Keratinocyte (primary cell): ENCODE results near the gene WBP1L. TPM values are rescaled to one million over a fixed set of nuclear protein-coding genes. Genes with fewer than 3 reads are reported as not detected.

ENCODE experiments used
- DNase-seq: peaks from one replicate; pipeline ENCODE4 v3.0.0-alpha.2; 2011; ENCODE audit warnings: low read depth, missing footprints, low spot score
- FAIRE-seq: peaks from 2 replicates; lab custom pipeline; 2011; peaks lifted over from hg19 to GRCh38; lab: Jason Lieb, UNC
- H2AFZ ChIP-seq: 2 replicates; pipeline ENCODE4 v1.6.0; 2012; ENCODE audit warnings: low read length, control low read depth, inconsistent platforms; ENCODE audit not compliant: control insufficient read depth
- H3K27ac ChIP-seq: 2 replicates; pipeline ENCODE4 v1.5.1; 2011; ENCODE audit warnings: low read length; ENCODE audit not compliant: control insufficient read depth, insufficient read depth
- H3K27me3 ChIP-seq: 3 replicates; pipeline ENCODE4 v1.6.0; 2011; ENCODE audit warnings: low read length; ENCODE audit not compliant: control insufficient read depth, insufficient read depth; ENCODE audit errors: extremely low read depth
- H3K36me3 ChIP-seq, 2 experiments: 2 replicates in 1 of 2; 3 replicates in 1 of 2; pipeline ENCODE4 v1.5.1; 2011; ENCODE audit warnings: low read length in 2 of 2, mild to moderate bottlenecking in 1 of 2; ENCODE audit not compliant: control insufficient read depth in 2 of 2, insufficient read depth in 2 of 2; ENCODE audit errors: extremely low read depth in 1 of 2
- H3K4me1 ChIP-seq: 3 replicates; pipeline ENCODE4 v1.5.1; 2011; ENCODE audit warnings: low read length; ENCODE audit not compliant: control insufficient read depth, insufficient read depth; ENCODE audit errors: extremely low read depth
- H3K4me2 ChIP-seq: 3 replicates; pipeline ENCODE4 v1.6.0; 2011; ENCODE audit warnings: low read depth, low read length; ENCODE audit not compliant: control insufficient read depth, insufficient read depth; ENCODE audit errors: extremely low read depth
- H3K4me3 ChIP-seq, 3 experiments: fragments of 200-600 bp in 1 of 3; sonication (generic) in 1 of 3; 2 replicates in 2 of 3; 3 replicates in 1 of 3; pipeline ENCODE4 v1.5.1; 2011 to 2016; ENCODE audit warnings: low read length in 3 of 3, mild to moderate bottlenecking in 3 of 3, control low read depth in 2 of 3, inconsistent platforms in 1 of 3, low read depth in 1 of 3, mixed read lengths in 1 of 3, mixed run types in 1 of 3, moderate library complexity in 1 of 3; ENCODE audit not compliant: control insufficient read depth in 2 of 3, insufficient read depth in 2 of 3; ENCODE audit errors: extremely low read depth in 1 of 3
- H3K79me2 ChIP-seq: 2 replicates; pipeline ENCODE4 v1.6.0; 2012; ENCODE audit warnings: low read length; ENCODE audit not compliant: control insufficient read depth, insufficient read depth
- H3K9ac ChIP-seq: 3 replicates; pipeline ENCODE4 v1.6.0; 2011; ENCODE audit warnings: low read length; ENCODE audit not compliant: control insufficient read depth, insufficient read depth; ENCODE audit errors: extremely low read depth
- H3K9me1 ChIP-seq: 3 replicates; pipeline ENCODE4 v1.6.0; 2011; ENCODE audit warnings: low read length; ENCODE audit not compliant: control insufficient read depth, insufficient read depth; ENCODE audit errors: extremely low read depth
- H3K9me3 ChIP-seq: 2 replicates; pipeline ENCODE4 v1.5.1; 2012; ENCODE audit warnings: low read depth, low read length; ENCODE audit not compliant: control insufficient read depth
- H4K20me1 ChIP-seq: 3 replicates; pipeline ENCODE4 v1.6.0; 2011; ENCODE audit warnings: low read length; ENCODE audit not compliant: control insufficient read depth, insufficient read depth; ENCODE audit errors: extremely low read depth
- CTCF ChIP-seq, 3 experiments: IDR thresholded peaks in 1 of 3; conservative IDR thresholded peaks in 1 of 3; optimal IDR thresholded peaks in 1 of 3; 2 replicates in 2 of 3; 3 replicates in 1 of 3; pipeline versions ENCODE3 to v1.5.1; 2011; ENCODE audit warnings: low read length in 3 of 3, mild to moderate bottlenecking in 3 of 3, moderate library complexity in 2 of 3, control low read depth in 1 of 3, inconsistent platforms in 1 of 3; ENCODE audit not compliant: insufficient read depth in 2 of 3; ENCODE audit errors: extremely low read depth in 1 of 3
- EZH2 ChIP-seq: IDR thresholded peaks from one replicate; pipeline ENCODE4 v1.6.1; 2012; ENCODE audit warnings: inconsistent platforms, mild to moderate bottlenecking, low read length, moderate library complexity
- dilution Hi-C: fragments of 300-500 bp; cut with MboI; formaldehyde crosslinking; loops from one replicate; pipeline ENCODE4 v1.7.0; 2020; ENCODE audit warnings: low sequenced_read_pairs; ENCODE audit not compliant: extremely low pct_ligation_motif_present
- polyA plus RNA-seq, 5 experiments: library from polyadenylated mRNA; depleted of rRNA in 3 of 5; stranded (reverse) in 3 of 5; stranded (forward) in 1 of 5; unstranded in 1 of 5; fragments of >200 nt; gene quantifications; 1 replicate in 1 of 5; 2 replicates in 3 of 5; 3 replicates in 1 of 5; pipeline versions ENCODE4 v1.2.1 to v1.2.3, GENCODE V29; 2011 to 2012; ENCODE audit warnings: missing spikeins in 2 of 5, low read depth in 1 of 5, low replicate concordance in 1 of 5

WBP1L gene
- polyA plus RNA-seq, 1 donor (not counting 4 experiments of a cell fraction or from before 2014, with no cell fraction given): 24.3 TPM

DNA sequence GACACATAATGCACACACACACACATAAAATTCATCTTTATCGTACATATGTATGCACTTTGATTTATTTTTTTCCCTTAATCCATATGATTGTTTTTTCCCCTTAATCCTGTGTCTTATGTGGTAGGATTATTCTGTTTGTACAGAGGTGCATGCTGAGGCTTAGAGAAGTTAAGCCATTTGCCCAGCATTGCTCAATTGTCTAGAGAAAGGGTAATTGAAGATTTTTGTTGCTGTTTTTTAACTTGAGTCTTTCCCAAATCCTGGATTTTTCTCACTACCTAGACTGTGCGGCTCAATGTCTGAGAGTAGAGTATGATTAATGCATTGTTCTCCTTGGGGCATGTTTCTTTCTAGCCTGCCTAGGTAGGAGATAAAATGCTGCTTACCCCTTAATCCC lies 35.0 kb downstream of the WBP1L start:
- H3K27ac ChIP-seq: peak overlapping the region; percentile 96
- H2AFZ ChIP-seq: no peak overlapping the region
- TF ChIP-seq CTCF (optimal IDR thresholded peaks at IDR 0.05 in 1 of 3, IDR thresholded peaks at IDR 0.05 in 1 of 3, conservative IDR thresholded peaks at IDR 0.05 in 1 of 3; ENCODE audit: extremely low read depth in 1 of 3, insufficient read depth in 2 of 3, low read length in 3 of 3) (no peak), EZH2 (no peak)
- H4K20me1 ChIP-seq: no peaks in the 10 kb centered on the region
- peaks cover 2% of the 10 kb centered on the region for H3K9me1 ChIP-seq
- peak overlapping the region; percentile 55 for H3K9ac ChIP-seq
- H3K9me3 ChIP-seq: no peaks in the 10 kb centered on the region
- FAIRE-seq: no peak
- H3K27me3 ChIP-seq: no peaks in the 10 kb centered on the region
- H3K4me2 ChIP-seq: peak overlapping the region; percentile 69
- no peak overlapping the region for H3K4me3 ChIP-seq
- DNase-seq: no peak
- dilution Hi-C loops: no loop called here
- peaks cover 0 to 1% of the 10 kb centered on the region in 2 experiments for H3K36me3 ChIP-seq
- H3K4me1 ChIP-seq: peaks cover 96% of the 10 kb centered on the region
- peaks cover 11% of the 10 kb centered on the region for H3K79me2 ChIP-seq

GRCh38 chr10:102779680-102780526 lies 36.2 kb downstream of the WBP1L start:
- Histone ChIP-seq H3K4me2 (peak overlapping the region; percentile 69), H3K79me2 (peaks cover 4% of the 10 kb centered on the region), H2AFZ (no peak overlapping the region)

More at GRCh38 chr10:102779680-102780526, 36.2 kb downstream of the WBP1L start:
- Histone ChIP-seq H3K4me3 (no peak overlapping the region), H3K27ac (peak overlapping the region; percentile 96), H3K9me3 (no peaks in the 10 kb centered on the region), H3K9ac (peak overlapping the region; percentile 55), H3K4me1 (peaks cover 89% of the 10 kb centered on the region), H3K27me3 (no peaks in the 10 kb centered on the region), H3K9me1 (peaks cover 2% of the 10 kb centered on the region), H3K36me3 (peaks cover 0 to 1% of the 10 kb centered on the region in 2 experiments), H4K20me1 (no peaks in the 10 kb centered on the region)
- dilution Hi-C loops: no loop called here
- FAIRE-seq (peak; percentile 48), DNase-seq (no peak)
- TF ChIP-seq EZH2 (no peak), CTCF (optimal IDR thresholded peaks at IDR 0.05 in 1 of 3, IDR thresholded peaks at IDR 0.05 in 1 of 3, conservative IDR thresholded peaks at IDR 0.05 in 1 of 3; ENCODE audit: extremely low read depth in 1 of 3, insufficient read depth in 2 of 3, low read length in 3 of 3) (peak in 1 of 3 experiments; percentile 25)
